GM12891 (cell line): ENCODE data around the gene PGBD5.

Experiments used
- DNase-seq: peaks from one replicate; pipeline ENCODE4 v3.0.0; 2011; ENCODE audit warnings: low spot score; ENCODE audit not compliant: insufficient read length
- FAIRE-seq: peaks from 2 replicates; lab custom pipeline; 2011; peaks lifted over from hg19 to GRCh38; lab: Jason Lieb, UNC
- PAX5 ChIP-seq: IDR thresholded peaks from 2 replicates; pipeline ENCODE4 v1.6.1; 2011; ENCODE audit warnings: low read length, moderate library complexity, mild to moderate bottlenecking; ENCODE audit not compliant: insufficient read depth, severe bottlenecking
- POLR2A ChIP-seq: IDR thresholded peaks from 2 replicates; pipeline ENCODE4 v1.6.1; 2011; ENCODE audit warnings: low read depth, low read length, control low read depth
- POLR2AphosphoS5 ChIP-seq: IDR thresholded peaks from 2 replicates; pipeline ENCODE4 v1.6.1; 2011; ENCODE audit warnings: low read depth, low read length, control low read depth
- POU2F2 ChIP-seq: IDR thresholded peaks from 2 replicates; pipeline ENCODE4 v1.6.1; 2011; ENCODE audit warnings: low read depth, mild to moderate bottlenecking, control low read depth, low read length, moderate library complexity
- SPI1 ChIP-seq: IDR thresholded peaks from 2 replicates; pipeline ENCODE4 v1.6.1; 2011; ENCODE audit warnings: low read depth, low read length, control low read depth
- TAF1 ChIP-seq: IDR thresholded peaks from 2 replicates; pipeline ENCODE4 v1.6.1; 2011; ENCODE audit warnings: low read depth, low read length, control low read depth

PGBD5 gene

GRCh38 chr1:230322967-230323547 is 103.1 kb downstream of the PGBD5 start:
- TF ChIP-seq SPI1 (no peak), POU2F2 (no peak), TAF1 (no peak), POLR2A (no peak), POLR2AphosphoS5 (no peak), PAX5 (no peak)
- DNase-seq (no peak), FAIRE-seq (no peak)

- FAIRE-seq (no peak), DNase-seq (no peak)
- TF ChIP-seq POU2F2, result no peak
- no peak for TF ChIP-seq TAF1
These were observed 103.7 kb downstream of the PGBD5 start for GRCh38 chr1:230322421-230322756.

DNA sequence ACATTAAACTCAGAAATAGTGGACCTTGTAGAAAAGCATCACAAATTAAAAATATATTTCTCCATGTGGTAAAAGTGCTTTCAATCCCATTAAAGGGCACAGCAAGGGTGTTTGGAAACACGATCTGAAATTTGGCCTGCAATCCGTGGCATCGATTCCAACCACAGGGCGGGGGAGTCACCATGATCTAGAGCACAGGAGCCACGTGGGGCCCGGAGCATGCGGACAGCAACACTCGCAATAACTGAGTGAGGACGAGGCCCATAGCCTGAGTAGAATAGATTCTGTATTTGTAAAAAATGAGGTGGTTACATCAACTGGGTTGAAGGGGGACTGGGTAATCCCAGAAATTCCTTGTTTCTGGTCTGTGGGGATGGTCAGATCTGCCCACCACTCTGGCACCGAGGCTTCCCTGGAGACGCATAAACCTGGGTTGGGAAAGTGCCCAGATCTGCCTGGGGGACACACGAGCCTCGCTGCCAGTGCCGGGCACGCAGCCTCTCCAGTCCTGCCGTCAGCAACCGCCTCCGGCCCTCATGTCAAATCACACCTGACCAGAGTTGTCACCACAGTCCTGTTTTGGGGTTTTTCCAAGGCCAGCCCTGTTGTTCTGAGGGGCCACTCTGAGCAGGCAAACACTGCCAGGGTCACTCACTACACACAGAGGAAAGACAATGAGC is 104.3 kb downstream of the PGBD5 start:
- TF ChIP-seq POLR2AphosphoS5 (no peak), PAX5 (no peak), POLR2A (no peak), SPI1 (no peak), POU2F2 (no peak), TAF1 (no peak)
- FAIRE-seq (no peak), DNase-seq (no peak)

GRCh38 chr1:230321341-230321740 is 104.8 kb downstream of the PGBD5 start:
- TF ChIP-seq TAF1, result no peak
- no peak for TF ChIP-seq PAX5
- TF ChIP-seq POLR2AphosphoS5, result no peak
- no peak for TF ChIP-seq POLR2A
- no peak for TF ChIP-seq POU2F2
- no peak for DNase-seq
- FAIRE-seq, result no peak

GRCh38 chr1:230320804-230321203 is 105.3 kb downstream of the PGBD5 start:
- DNase-seq (no peak), FAIRE-seq (no peak)
- TF ChIP-seq POLR2A (no peak), TAF1 (no peak), PAX5 (no peak), POU2F2 (no peak), SPI1 (no peak), POLR2AphosphoS5 (no peak)

- DNase-seq (no peak), FAIRE-seq (no peak)
- TF ChIP-seq SPI1 (no peak), POU2F2 (no peak), PAX5 (no peak), POLR2AphosphoS5 (no peak), POLR2A (no peak), TAF1 (no peak)
These were observed 107.0 kb downstream of the PGBD5 start for GRCh38 chr1:230319014-230319747.

- TF ChIP-seq POLR2AphosphoS5 (no peak), POU2F2 (no peak), SPI1 (no peak)
- FAIRE-seq, result no peak
- no peak for DNase-seq
These were observed 108.0 kb downstream of the PGBD5 start for GRCh38 chr1:230317823-230318819.

DNA sequence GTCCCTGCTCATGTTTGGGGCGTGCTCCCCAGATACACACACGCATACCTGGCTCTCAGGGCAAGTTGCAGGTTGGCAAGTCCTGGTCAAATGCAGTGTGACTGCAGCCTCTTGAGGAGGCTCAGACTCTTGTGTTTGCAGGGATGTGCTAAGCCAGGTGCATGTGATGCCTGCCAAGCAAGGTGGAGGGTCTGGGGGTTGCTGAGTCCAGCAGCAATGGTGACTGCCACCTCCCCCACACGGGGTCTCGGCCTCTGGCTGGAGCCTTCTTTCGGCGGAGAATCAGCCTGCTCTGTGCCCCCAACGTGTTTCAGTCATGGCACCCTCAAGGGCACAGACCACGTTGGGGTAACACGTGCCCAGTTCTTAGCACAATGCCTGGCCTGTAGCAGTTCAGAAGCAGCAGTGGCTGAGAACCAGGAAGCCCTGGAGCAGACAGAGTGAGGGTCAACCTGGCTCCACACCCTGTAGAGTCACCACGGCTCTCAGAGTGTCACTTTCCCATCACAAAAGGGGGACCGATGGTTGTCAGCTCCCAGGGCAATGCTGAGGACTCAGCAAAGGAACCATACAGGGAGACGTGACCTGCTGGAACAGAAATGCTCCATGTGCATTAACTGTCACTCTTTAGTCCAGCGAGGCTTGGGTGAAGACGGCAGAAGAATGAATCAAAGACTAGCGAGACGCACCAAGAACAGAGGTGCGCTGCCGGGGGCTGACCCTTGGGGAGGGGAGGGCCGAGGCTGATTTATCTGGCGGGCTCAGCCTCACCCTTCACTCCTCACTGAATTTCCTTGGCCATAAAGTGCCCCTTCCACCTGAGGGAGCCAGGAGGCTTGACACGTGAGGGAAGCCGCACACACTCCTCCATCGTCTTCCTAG is 109.0 kb downstream of the PGBD5 start:
- TF ChIP-seq POLR2A, result no peak
- no peak for TF ChIP-seq TAF1
- TF ChIP-seq POU2F2, result no peak
- no peak for TF ChIP-seq SPI1
- no peak for TF ChIP-seq POLR2AphosphoS5
- TF ChIP-seq PAX5, result no peak
- DNase-seq (no peak), FAIRE-seq (no peak)

- no peak for DNase-seq
- no peak for TF ChIP-seq PAX5
- TF ChIP-seq POU2F2, result no peak
- TF ChIP-seq POLR2AphosphoS5, result no peak
- no peak for TF ChIP-seq TAF1
- TF ChIP-seq SPI1, result no peak
- TF ChIP-seq POLR2A, result no peak
- FAIRE-seq, result no peak
These were observed 111.0 kb downstream of the PGBD5 start for GRCh38 chr1:230315099-230315498.
